ENCODE data around the gene BHLHE40.

BHLHE40 gene

DNA sequence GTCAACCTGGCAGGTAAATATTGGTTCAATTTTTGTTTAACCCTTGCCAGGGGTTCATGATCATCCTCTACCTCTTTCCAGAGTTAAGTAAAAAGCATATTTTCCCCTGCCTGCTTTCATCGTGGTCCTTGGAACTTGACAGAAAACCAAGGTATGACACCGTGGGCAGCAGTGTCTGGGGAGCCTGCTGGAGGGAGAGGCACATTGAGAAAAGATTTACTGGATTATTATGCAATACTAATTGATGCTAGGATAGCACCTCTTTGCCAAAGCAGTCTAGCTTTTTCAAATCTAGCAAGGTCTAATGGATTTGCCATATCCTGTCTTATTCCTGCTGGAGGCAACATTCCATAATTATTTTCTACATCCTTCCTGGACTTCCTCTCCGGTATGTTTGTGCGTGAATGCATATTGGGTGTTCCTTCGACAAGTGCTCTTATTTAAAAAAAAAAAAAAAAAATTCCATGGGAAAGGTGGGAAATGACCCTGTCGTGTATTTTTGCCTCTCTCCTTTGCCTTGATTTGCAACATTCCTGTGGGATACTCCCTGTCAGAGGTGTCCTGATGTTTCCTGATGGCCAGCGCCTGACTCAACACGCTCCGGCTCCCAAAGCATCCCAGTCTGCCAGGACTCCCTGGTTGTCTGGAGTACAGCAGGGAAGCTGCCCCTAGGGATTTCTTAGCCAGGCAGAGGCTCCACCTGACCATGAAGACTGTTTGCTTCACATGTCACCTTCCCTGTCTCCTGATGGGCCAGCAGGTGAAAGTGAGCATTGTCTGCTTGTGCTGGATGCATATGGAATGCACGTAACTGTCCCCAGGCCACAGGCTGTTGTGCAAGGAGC is 6.3 kb downstream of the BHLHE40 start:
- no peak for DNase-seq

GRCh38 chr3:4986175-4986781 is 7.0 kb downstream of the BHLHE40 start:
- DNase-seq, result no peak

- DNase-seq, result peak; percentile 52
Measured at GRCh38 chr3:4986782-4987537, 7.7 kb downstream of the BHLHE40 start.

DNA sequence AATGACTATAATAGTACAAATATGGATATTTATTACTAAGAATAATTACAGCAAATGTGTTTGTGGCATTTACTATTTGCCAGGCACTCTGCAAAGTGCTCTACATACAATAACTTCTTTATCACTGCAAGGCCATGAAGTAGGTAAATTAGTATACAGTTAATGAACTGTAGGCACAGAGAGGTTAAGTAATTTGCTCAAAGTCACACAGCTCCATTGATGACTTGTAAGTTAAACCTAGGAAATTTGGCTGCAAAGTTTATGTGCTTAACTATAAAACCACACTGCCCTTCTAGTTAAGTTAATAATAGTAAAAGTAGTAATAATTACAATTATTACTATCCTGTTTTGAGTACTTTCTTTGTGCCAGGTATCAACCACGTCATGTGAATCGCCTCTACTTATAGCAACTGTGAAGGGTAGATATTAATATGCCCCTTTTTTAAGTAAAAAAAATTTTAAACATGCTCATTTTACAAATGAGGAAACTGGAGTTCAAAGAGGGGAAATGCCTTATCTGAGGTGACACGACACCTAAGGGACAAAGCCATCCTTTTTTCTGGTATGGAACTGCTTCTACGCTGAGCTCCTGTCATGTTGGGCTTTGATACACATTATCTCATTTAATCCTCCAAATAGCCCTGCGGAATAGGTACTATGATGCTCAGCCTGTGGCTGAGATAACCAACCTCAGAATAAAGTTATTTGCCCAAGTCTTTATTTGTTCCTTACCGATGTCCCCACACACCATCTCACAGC is 8.5 kb downstream of the BHLHE40 start:
- no peak for DNase-seq

- DNase-seq, result no peak
Measured at GRCh38 chr3:4988983-4989834, 10.0 kb downstream of the BHLHE40 start.

DNA sequence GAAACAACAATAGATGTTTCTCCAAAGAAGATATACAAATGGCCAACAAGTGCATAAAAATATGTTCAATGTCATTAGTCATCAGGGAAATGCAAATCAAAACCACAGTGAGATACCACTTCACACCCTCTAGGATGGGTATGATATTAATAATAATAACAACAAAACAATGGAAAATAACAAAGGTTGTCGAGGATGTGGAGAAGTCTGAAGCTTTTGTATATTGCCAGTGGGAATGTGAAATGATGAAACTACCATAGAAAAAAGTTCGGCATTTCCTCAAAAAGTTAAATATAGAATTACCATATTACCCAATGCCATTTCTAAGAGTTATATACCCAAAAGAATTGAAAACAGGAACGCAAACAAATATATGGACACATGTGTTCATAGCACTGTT is 10.8 kb downstream of the BHLHE40 start:
- no peak for DNase-seq

DNA sequence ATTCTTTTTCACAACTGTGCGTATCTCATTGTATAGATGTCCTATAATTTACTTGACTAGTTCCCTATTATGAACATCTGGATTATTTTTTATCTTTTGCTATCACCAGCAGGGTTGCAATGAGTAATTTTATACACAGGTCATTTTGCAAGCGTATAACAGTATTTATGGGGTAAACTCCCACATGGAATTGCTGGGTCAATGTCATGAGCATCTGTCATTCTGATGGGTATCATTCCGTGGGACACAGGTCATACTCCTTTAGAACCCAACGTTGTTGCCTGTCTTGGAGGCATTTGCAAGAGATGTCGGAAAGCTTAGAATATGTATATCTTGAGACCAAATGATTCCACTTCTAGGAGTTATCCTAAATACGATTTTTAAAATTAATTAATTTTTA is 12.9 kb downstream of the BHLHE40 start:
- no peak for DNase-seq

- DNase-seq, result no peak
Measured at GRCh38 chr3:4993276-4994143, 14.3 kb downstream of the BHLHE40 start.

GRCh38 chr3:4994144-4994730 is 15.0 kb downstream of the BHLHE40 start:
- DNase-seq, result no peak

GRCh38 chr3:4994823-4995499 is 15.7 kb downstream of the BHLHE40 start:
- no peak for DNase-seq

GRCh38 chr3:4995500-4996053 is 16.3 kb downstream of the BHLHE40 start:
- DNase-seq, result no peak

DNA sequence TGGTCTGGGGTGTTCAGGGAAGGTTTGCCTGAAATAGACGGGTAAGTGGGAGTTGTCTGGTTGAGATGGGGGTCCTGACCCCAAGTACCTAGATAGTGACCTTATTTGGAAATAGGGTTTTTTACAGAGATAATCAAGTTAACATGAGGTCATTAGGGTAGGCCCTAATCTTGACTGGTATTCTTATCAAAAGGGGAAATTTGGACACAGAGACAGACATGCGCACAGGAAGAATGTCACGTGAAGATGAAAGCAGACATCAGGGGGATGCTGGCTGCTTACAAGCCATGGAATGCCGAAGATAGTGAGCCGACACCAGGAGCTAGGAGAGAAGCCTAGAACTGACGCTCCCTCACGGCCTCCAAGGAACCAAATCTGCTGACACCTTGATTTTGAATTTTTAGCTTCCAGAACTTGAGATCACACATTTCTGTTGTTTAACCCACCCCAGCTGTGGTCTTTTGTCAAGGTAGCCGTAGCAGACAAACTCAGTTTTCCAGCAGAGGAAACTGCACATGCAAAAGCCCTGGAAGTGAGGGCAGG is 17.1 kb downstream of the BHLHE40 start:
- no peak for DNase-seq

DNA sequence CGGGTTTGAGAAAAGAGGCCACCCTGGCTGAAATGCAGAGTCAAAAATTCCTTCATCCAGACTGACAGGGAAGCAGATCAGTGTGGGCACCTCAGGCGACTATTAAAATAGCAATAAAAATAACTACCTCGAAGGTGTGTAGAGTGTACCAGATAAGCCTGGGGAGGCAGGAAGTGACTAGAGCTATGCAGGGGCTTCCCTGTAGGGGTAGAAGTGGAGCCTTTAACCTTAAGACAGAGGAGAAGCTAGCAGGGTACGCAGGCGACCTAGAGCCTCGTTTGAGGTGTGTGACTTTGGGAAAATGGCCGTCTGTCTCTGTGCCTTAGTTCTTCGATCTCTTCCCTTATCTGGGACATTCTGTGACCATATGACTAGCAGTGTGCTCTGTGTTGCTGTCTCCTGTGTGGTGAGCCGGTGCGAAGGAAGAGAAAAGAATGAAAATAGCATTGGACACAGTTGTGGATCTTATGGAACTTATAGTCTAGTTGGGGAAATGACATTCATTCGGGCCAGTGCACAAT is 17.6 kb downstream of the BHLHE40 start:
- no peak for DNase-seq

DNA sequence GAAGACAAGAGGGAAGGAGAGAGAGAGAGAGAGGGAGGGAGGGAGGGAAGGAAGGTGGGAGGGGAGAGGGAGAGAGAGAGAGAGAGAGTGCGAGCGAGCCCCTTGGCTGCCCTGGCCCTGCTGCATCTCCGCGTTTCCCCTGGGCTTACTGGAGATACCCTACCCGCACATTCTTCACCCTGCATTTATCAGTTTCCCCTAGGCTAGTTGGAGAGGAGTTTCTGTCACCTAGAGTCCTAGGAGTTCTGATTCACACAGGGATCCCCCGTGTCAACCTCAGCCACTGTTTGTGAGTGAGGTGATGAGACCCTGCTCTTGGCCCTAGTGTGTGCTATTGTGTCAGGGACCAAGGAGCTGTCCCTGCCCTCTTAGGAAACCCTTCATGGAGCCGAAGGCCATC is 18.7 kb downstream of the BHLHE40 start:
- DNase-seq, result no peak

- no peak for DNase-seq
Measured at GRCh38 chr3:4999531-5000184, 20.4 kb downstream of the BHLHE40 start.

GRCh38 chr3:5001135-5001534 is 21.9 kb downstream of the BHLHE40 start:
- no peak for DNase-seq

DNA sequence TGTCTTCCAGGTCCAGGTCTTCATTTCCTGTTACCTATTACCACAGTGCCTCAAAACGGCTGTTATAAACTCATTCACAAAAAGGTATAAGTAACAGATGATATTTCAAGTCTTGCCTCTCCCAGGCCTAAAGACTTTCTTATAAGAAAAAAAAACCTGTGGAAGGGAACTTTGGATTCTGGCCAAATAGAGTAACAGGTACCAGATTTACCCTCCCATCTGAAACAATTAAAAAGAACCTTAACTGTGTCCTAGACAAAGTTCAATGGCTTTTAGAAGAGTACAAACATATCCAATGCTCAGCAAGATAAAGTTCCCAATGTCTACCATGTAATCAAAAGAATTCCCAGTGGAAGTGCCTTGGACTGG is 22.6 kb downstream of the BHLHE40 start:
- DNase-seq, result no peak

- peak; percentile 46 for DNase-seq
Measured at GRCh38 chr3:5002174-5002870, 23.1 kb downstream of the BHLHE40 start.
